Fibroblast of skin of left quadriceps (primary cell): ENCODE measurements around the gene PIP5KL1.

Source experiments
- DNase-seq, 2 experiments: peaks; one replicate each; pipeline ENCODE4 v3.0.0-alpha.2; 2013; ENCODE audit warnings: low read depth in 2 of 2

PIP5KL1 gene

DNA sequence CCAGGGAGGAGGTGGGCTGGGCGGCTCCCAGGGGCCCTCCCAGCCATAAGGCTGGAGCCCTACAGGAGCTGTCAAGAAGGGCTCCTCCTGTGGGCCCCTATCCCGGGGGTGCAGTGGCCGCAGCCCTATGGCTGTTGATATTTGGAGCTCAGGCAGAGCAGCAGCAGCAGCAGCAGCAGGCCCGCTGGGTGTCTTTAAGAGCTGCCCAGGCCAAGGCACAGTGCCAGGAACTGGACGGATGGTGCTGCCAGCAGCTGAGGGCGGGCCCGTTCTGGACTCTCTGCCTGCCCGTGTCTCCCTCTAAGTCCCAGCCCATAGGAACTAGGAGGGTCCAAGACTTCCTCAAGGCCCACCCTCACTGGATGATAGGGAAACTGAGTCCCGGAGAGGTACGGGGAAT, 56.7 kb downstream of the PIP5KL1 start:
- DNase-seq = no peak

DNA sequence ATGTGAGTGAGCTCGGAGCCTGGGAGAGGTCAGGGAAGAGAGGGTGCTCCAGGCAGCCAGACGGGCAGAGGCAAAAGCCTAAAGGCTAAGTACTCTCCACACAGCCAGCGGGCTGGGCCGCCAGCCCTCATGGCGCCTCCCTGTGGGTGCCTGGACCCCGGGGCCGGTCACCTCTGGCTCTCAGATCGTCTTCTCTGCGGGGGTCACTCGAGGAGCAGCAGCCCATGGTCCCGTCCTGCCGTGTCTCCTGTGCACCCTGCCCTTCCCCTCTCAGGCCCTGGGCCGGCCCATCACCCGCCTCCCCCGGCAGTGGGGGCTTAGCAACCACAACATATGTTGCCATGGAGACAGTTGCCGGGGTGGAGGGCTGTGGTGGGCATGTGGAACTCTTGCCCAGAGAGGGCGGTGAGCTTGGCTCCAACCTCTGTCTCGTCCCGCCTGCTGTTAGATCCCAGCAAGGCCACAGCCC, 57.3 kb downstream of the PIP5KL1 start:
- DNase-seq = no peak

DNA sequence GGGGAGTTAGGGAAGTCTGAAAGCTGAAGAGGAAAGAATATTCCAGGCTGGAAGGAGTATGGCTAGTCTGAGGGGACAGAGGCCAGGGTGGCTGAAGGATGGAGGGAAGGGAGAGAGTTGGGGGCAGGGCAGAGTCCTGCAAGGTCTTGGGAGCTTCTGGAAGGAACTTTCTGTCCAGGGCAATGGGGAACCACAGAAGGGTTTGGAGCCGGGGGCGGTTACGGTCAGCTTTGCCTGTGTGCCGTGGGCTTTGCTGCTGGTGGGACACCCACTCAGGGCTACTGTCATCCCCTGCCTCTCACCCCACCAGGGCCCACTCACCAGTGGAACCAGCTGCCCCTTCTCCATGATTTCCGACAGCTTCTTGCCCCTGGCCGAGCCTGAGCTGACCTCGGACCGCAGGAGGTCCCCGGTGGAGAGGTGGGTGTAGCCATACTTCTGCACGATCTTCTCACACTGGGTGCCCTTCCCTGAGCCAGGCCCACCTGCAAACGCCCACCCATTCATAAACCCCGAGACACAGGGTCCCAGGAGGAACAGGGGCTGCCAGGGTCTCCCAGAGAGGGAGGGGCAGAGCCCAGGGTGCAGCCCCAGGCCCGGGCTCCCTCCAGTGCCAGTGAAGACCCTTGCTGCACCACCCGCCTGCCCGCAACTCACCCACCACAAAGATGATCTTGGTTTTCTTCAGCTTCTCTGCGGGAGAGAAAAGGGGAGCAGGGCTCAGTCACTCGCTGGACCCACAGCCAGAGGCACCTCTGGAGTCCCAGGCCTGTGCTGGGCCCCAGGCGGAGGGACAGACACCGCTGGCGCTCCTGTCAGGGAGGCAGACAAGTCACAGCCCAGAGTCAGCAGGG, 58.0 kb downstream of the PIP5KL1 start:
- no peak for DNase-seq

DNA sequence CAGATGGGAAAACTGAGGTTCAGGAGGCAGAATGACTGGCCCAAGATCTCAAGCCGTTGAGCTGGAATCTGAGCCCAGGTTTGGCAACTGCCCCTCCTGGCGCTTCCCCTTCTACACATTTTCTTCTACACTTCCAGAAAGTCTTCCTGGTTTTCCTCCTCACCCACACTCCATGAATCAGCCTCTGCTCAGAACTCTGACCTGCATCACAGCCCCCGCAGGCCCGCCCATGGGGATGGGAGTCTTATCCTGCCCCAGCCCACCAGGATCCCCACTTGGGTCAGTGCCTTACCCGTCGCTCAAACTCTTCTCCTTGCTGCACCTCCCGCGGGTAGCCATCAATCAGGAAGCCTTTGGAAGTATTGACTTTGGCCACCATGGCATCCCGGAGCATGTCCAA, 59.0 kb downstream of the PIP5KL1 start:
- DNase-seq = no peak

DNA sequence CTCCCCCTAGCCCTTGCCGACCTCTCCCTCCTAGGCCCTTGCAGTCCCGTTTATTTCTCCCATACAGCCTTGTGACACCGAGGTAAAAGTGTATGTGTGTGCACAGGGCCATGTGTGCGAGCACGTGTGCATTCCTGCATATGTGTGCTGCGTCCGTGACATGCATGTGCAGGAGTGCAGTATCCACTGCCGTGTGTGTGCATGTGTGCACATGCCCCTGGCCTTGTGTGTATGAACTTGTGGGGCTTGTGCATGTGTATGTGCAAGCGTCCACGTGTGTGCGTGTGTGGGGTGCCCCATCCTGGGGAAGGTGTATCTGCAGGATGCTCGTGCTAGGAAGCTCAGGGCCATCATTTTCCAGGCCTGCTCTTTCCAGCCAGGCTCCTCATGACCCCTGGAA, 59.7 kb downstream of the PIP5KL1 start:
- no peak for DNase-seq
